HEK293 (cell line): ENCODE data around the gene LILRB2.

Experiments
- CTCF ChIA-PET: fragments of 350-600 bp; formaldehyde crosslinking; extraction: SDS; loops from one replicate; lab custom pipeline; 2021; ENCODE audit warnings: antibody characterized with exemption; lab: Yijun Ruan, JAX
- POLR2A ChIA-PET: fragments of 300-600 bp; formaldehyde crosslinking; extraction: SDS; loops from one replicate; lab custom pipeline; 2020; ENCODE audit warnings: antibody characterized with exemption, inconsistent platforms; lab: Yijun Ruan, JAX
- H3K27ac ChIP-seq: fragments of 200-500 bp; sonication (Bioruptor generic); 2 replicates; pipeline ENCODE4 v1.5.1; 2014; ENCODE audit warnings: low read depth, low read length, control low read depth, inconsistent platforms; ENCODE audit errors: extremely low read depth
- H3K36me3 ChIP-seq, 2 experiments: fragments of 200-500 bp in 1 of 2; sonication (Bioruptor generic) in 1 of 2; 1 replicate in 1 of 2; 2 replicates in 1 of 2; pipeline ENCODE4 v1.5.1; 2014 to 2017; ENCODE audit warnings: inconsistent platforms in 2 of 2, low read length in 2 of 2; ENCODE audit not compliant: control insufficient read depth in 2 of 2, insufficient read depth in 1 of 2
- H3K4me1 ChIP-seq: fragments of 200-500 bp; sonication (Bioruptor generic); 2 replicates; pipeline ENCODE4 v1.5.1; 2014; ENCODE audit warnings: mild to moderate bottlenecking, low read length, inconsistent platforms; ENCODE audit not compliant: control insufficient read depth, insufficient read depth
- H3K4me3 ChIP-seq: 2 replicates; pipeline ENCODE4 v1.5.1; 2011; ENCODE audit warnings: low read depth, mild to moderate bottlenecking, control low read depth, low read length, moderate library complexity
- H3K9me3 ChIP-seq: fragments of 200-500 bp; sonication (Bioruptor generic); 2 replicates; pipeline ENCODE4 v1.5.1; 2014; ENCODE audit warnings: low read depth, low read length, inconsistent platforms; ENCODE audit not compliant: control insufficient read depth, insufficient read depth
- GFI1B ChIP-seq: fragments of 450-650 bp; formaldehyde crosslinking; IDR thresholded peaks from 2 replicates; pipeline ENCODE4 v1.5.1; 2016; ENCODE audit warnings: missing biosample characterization, missing genetic modification characterization
- GLI4 ChIP-seq: fragments of 450-650 bp; formaldehyde crosslinking; IDR thresholded peaks from 2 replicates; pipeline ENCODE4 v1.5.1; 2016; ENCODE audit warnings: missing biosample characterization, missing genetic modification characterization
- PBX3 ChIP-seq: sonication (generic); formaldehyde crosslinking; IDR thresholded peaks from 2 replicates; pipeline ENCODE4 v1.8.1; 2022; ENCODE audit warnings: mild to moderate bottlenecking, moderate library complexity, missing genetic modification reagents
- PRDM2 ChIP-seq: fragments of 450-650 bp; formaldehyde crosslinking; IDR thresholded peaks from 2 replicates; pipeline ENCODE4 v1.5.1; 2016; ENCODE audit warnings: missing biosample characterization, missing genetic modification characterization, borderline replicate concordance
- YY1 ChIP-seq: fragments of 450-650 bp; formaldehyde crosslinking; IDR thresholded peaks from 2 replicates; pipeline ENCODE4 v1.5.1; 2018; ENCODE audit warnings: missing biosample characterization, missing genetic modification characterization
- ZBTB17 ChIP-seq: fragments of 450-650 bp; formaldehyde crosslinking; IDR thresholded peaks from 2 replicates; pipeline ENCODE4 v1.5.1; 2016; ENCODE audit warnings: missing biosample characterization, missing genetic modification characterization
- ZBTB48 ChIP-seq: fragments of 450-650 bp; formaldehyde crosslinking; IDR thresholded peaks from 2 replicates; pipeline ENCODE4 v1.5.1; 2016; ENCODE audit warnings: missing biosample characterization, missing genetic modification characterization
- ZBTB49 ChIP-seq: fragments of 450-650 bp; formaldehyde crosslinking; IDR thresholded peaks from 2 replicates; pipeline ENCODE4 v1.5.1; 2016; ENCODE audit warnings: missing biosample characterization, missing genetic modification characterization, low read depth
- ZFP69B ChIP-seq: fragments of 450-650 bp; formaldehyde crosslinking; IDR thresholded peaks from 2 replicates; pipeline ENCODE4 v1.5.1; 2016; ENCODE audit warnings: missing biosample characterization, missing genetic modification characterization
- ZIC2 ChIP-seq: fragments of 450-650 bp; formaldehyde crosslinking; IDR thresholded peaks from 2 replicates; pipeline ENCODE4 v1.5.1; 2016; ENCODE audit warnings: missing biosample characterization, missing genetic modification characterization
- ZNF114 ChIP-seq: fragments of 450-650 bp; formaldehyde crosslinking; IDR thresholded peaks from 2 replicates; pipeline ENCODE4 v1.5.0; 2017; ENCODE audit warnings: missing biosample characterization, missing genetic modification characterization
- ZNF138 ChIP-seq: fragments of 450-650 bp; formaldehyde crosslinking; IDR thresholded peaks from 2 replicates; pipeline ENCODE4 v1.5.1; 2016; ENCODE audit warnings: missing biosample characterization, missing genetic modification characterization, borderline replicate concordance
- ZNF18 ChIP-seq: fragments of 450-650 bp; formaldehyde crosslinking; IDR thresholded peaks from 2 replicates; pipeline ENCODE4 v1.5.1; 2016; ENCODE audit warnings: missing biosample characterization, missing genetic modification characterization
- ZNF391 ChIP-seq: fragments of 450-650 bp; formaldehyde crosslinking; IDR thresholded peaks from 2 replicates; pipeline ENCODE4 v1.5.1; 2016; ENCODE audit warnings: low read depth, missing biosample characterization, missing genetic modification characterization, borderline replicate concordance
- ZNF501 ChIP-seq: fragments of 450-650 bp; formaldehyde crosslinking; IDR thresholded peaks from 2 replicates; pipeline ENCODE4 v1.5.1; 2016; ENCODE audit warnings: missing biosample characterization, missing genetic modification characterization
- ZNF521 ChIP-seq: fragments of 450-650 bp; formaldehyde crosslinking; IDR thresholded peaks from 2 replicates; pipeline ENCODE4 v1.5.1; 2017; ENCODE audit warnings: missing biosample characterization, mild to moderate bottlenecking, missing genetic modification characterization
- ZNF548 ChIP-seq: fragments of 450-650 bp; formaldehyde crosslinking; IDR thresholded peaks from 2 replicates; pipeline ENCODE4 v1.5.1; 2016; ENCODE audit warnings: missing biosample characterization, missing genetic modification characterization
- ZNF596 ChIP-seq: fragments of 450-650 bp; IDR thresholded peaks from 2 replicates; pipeline ENCODE4 v1.5.0; 2018; ENCODE audit warnings: missing biosample characterization, mild to moderate bottlenecking, missing genetic modification characterization, moderate library complexity
- ZNF664 ChIP-seq: fragments of 450-650 bp; formaldehyde crosslinking; IDR thresholded peaks from 2 replicates; pipeline ENCODE4 v1.5.1; 2016; ENCODE audit warnings: missing biosample characterization, missing genetic modification characterization
- ZSCAN30 ChIP-seq: fragments of 450-650 bp; IDR thresholded peaks from 2 replicates; pipeline ENCODE4 v1.5.1; 2018; ENCODE audit warnings: missing biosample characterization, mild to moderate bottlenecking, missing genetic modification characterization, moderate library complexity
- TF ChIP-seq, protein P1 (sequence below): fragments of 450-650 bp; formaldehyde crosslinking; IDR thresholded peaks from 2 replicates; pipeline ENCODE4 v1.5.1; 2017; ENCODE audit warnings: missing biosample characterization, missing genetic modification characterization
- TF ChIP-seq, protein P2 (sequence below): fragments of 450-650 bp; IDR thresholded peaks from 2 replicates; pipeline ENCODE4 v1.5.1; 2018; ENCODE audit warnings: missing biosample characterization, mild to moderate bottlenecking, missing genetic modification characterization

LILRB2 gene

DNA sequence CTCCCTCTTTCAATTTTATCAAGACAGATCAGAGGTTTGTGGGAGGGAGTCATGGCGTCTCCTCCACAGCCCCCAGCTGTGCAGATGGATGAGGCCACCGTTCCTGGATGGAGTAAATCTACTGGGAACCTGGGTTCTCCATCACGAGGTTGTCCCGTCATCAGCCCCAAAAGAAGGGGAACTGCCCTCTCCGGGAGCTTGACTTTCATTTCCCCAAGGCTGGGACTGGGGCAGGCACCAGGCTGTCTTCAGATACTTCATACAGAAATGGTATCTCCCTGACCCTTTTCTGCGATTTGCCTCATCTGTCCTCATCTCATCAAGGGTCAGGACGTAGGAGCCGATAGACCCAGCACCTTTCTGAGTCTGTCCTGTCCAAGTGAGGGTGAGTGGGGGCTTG lies 9.8 kb downstream of the LILRB2 start (continued):
- no peak for TF ChIP-seq ZBTB48 (tag by site-specific recombination)
- TF ChIP-seq GFI1B (tag by site-specific recombination) = no peak
- no peak for TF ChIP-seq ZBTB49 (tag by site-specific recombination)
- no peak for TF ChIP-seq ZFP69B (tag by site-specific recombination)
- no peak for TF ChIP-seq ZNF18 (tag by site-specific recombination)
- TF ChIP-seq ZNF391 (tag by site-specific recombination) = no peak
- no peak for TF ChIP-seq GLI4 (tag by site-specific recombination)
- no peak for TF ChIP-seq ZNF664 (tag by site-specific recombination)
- TF ChIP-seq, all 188 proteins: peak for 0

- CTCF ChIA-PET = interaction anchor here (0.7 to 2.6 kb wide), 4 partner anchors 9 to 123 kb away, joined by 3 to 7 read pairs (median 4); no protein-coding TSS in a partner anchor
- Histone ChIP-seq H3K9me3 (no peaks in the 10 kb centered on the region), H3K27ac (no peak overlapping the region), H3K4me1 (no peaks in the 10 kb centered on the region), H3K36me3 (no peaks in the 10 kb centered on the region; a peak in 1 of 3 replicates), H3K4me3 (no peak overlapping the region)
- POLR2A ChIA-PET = no interaction called here
- TF ChIP-seq ZIC2 (tag by site-specific recombination) (no peak), ZNF548 (tag by site-specific recombination) (no peak), YY1 (no peak), ZNF138 (no peak), ZNF596 (no peak), ZSCAN30 (tag by site-specific recombination) (no peak), PRDM2 (tag by site-specific recombination) (no peak), ZNF501 (tag by site-specific recombination) (no peak), ZNF521 (tag by site-specific recombination) (no peak), ZFP69B (tag by site-specific recombination) (no peak), ZNF114 (tag by site-specific recombination) (no peak), ZBTB17 (tag by site-specific recombination) (no peak), PBX3 (CRISPR knock-in tag) (no peak)
- TF ChIP-seq, protein P1, sequence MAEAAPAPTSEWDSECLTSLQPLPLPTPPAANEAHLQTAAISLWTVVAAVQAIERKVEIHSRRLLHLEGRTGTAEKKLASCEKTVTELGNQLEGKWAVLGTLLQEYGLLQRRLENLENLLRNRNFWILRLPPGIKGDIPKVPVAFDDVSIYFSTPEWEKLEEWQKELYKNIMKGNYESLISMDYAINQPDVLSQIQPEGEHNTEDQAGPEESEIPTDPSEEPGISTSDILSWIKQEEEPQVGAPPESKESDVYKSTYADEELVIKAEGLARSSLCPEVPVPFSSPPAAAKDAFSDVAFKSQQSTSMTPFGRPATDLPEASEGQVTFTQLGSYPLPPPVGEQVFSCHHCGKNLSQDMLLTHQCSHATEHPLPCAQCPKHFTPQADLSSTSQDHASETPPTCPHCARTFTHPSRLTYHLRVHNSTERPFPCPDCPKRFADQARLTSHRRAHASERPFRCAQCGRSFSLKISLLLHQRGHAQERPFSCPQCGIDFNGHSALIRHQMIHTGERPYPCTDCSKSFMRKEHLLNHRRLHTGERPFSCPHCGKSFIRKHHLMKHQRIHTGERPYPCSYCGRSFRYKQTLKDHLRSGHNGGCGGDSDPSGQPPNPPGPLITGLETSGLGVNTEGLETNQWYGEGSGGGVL (tag by site-specific recombination) = no peak
- TF ChIP-seq, protein P2, sequence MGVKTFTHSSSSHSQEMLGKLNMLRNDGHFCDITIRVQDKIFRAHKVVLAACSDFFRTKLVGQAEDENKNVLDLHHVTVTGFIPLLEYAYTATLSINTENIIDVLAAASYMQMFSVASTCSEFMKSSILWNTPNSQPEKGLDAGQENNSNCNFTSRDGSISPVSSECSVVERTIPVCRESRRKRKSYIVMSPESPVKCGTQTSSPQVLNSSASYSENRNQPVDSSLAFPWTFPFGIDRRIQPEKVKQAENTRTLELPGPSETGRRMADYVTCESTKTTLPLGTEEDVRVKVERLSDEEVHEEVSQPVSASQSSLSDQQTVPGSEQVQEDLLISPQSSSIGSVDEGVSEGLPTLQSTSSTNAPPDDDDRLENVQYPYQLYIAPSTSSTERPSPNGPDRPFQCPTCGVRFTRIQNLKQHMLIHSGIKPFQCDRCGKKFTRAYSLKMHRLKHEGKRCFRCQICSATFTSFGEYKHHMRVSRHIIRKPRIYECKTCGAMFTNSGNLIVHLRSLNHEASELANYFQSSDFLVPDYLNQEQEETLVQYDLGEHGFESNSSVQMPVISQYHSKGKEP = no peak
Measured at GRCh38 chr19:54268936-54269335, 12.0 kb downstream of the LILRB2 start.
